ENCODE results near the gene NEUROG2. TPM values are rescaled to one million over a fixed set of nuclear protein-coding genes. Genes with fewer than 3 reads are reported as not detected.
"Not testable (repeated sequence)": the region's sequence is repeated elsewhere in the genome, so short reads cannot be mapped to it uniquely, and the experiment has no call there.

The NEUROG2 gene
- total RNA-seq, 1 donor from 2014 or later = not detected

DNA sequence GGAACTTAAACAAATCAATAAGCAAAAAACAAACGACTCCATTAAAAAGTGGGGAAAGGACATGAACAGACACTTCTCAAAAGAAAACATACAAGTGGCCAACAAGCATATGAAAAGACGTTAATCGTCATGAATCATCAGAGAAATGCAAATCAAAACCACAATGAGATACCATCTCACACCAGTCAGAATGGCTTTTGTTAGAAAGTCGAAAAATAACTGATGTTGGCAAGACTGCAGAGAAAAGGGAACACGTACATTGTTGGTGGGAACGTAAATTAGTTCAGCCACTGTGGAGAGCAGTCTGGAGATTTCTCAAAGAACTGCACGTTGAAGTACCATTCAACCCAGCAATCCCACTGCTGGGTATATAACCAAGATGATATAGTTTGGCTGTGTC lies 23.7 kb downstream of the NEUROG2 start:
- Histone ChIP-seq H3K27ac (no peak overlapping the region), H3K27me3 (ENCODE audit: low read depth) (no peaks in the 10 kb centered on the region), H3K9me3 (no peaks in the 10 kb centered on the region), H3K4me3 (no peak overlapping the region), H3K4me1 (no peaks in the 10 kb centered on the region), H3K36me3 (no peaks in the 10 kb centered on the region)
- TF ChIP-seq, protein P1, sequence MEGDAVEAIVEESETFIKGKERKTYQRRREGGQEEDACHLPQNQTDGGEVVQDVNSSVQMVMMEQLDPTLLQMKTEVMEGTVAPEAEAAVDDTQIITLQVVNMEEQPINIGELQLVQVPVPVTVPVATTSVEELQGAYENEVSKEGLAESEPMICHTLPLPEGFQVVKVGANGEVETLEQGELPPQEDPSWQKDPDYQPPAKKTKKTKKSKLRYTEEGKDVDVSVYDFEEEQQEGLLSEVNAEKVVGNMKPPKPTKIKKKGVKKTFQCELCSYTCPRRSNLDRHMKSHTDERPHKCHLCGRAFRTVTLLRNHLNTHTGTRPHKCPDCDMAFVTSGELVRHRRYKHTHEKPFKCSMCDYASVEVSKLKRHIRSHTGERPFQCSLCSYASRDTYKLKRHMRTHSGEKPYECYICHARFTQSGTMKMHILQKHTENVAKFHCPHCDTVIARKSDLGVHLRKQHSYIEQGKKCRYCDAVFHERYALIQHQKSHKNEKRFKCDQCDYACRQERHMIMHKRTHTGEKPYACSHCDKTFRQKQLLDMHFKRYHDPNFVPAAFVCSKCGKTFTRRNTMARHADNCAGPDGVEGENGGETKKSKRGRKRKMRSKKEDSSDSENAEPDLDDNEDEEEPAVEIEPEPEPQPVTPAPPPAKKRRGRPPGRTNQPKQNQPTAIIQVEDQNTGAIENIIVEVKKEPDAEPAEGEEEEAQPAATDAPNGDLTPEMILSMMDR (IDR thresholded peaks at IDR 0.05) = no peak
- intact Hi-C loops (cut with DNase I) = no loop called here
- no peak for ATAC-seq
- no peak for DNase-seq

DNA sequence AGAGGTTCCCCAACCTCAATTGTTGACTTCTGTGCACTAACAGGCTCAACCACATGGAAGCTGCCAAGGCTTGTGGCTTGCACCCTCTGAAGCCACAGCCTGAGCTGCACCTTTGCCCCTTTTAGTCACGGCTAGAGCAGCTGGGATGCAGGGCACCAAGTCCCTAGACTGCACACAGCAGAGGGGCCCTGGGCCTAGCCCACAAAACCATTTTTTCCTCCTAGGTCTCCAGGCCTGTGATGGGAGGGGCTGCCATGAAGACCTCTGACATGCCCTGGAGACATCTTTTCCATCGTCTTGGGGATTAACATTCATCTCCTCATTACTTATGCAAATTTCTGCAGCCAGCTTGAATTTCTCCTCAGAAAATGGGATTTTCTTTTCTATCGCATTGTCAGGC lies 25.2 kb downstream of the NEUROG2 start:
- intact Hi-C loops (cut with DNase I); DNase-seq; H3K9me3 ChIP-seq; H3K27me3 ChIP-seq (ENCODE audit: low read depth); H3K4me3 ChIP-seq; H3K27ac ChIP-seq; H3K36me3 ChIP-seq; H3K4me1 ChIP-seq; ATAC-seq: not testable (repeated sequence)

DNA sequence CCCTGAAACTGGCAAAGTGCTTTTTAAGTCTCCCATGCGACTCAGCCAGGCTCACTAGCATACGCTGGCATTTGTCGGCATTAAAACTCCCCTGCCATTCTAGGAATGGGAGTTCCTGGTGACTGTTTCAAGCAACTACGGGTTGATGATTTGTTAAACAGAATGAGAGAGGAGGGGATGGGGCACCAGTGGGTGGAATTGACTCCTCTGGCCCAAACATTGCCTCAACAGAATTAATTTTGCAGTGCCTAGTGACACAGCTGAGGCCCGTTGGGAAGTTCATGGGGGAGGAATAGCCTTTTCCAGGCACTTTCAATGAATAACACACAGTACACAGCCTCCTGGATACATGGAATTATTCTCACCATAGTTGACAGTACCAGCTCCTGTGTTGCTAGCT lies 30.1 kb downstream of the NEUROG2 start:
- H3K4me3 ChIP-seq = no peak overlapping the region
- H3K9me3 ChIP-seq = no peaks in the 10 kb centered on the region
- no peaks in the 10 kb centered on the region for H3K36me3 ChIP-seq
- intact Hi-C loops (cut with DNase I) = no loop called here
- TF ChIP-seq, protein P1 (IDR thresholded peaks at IDR 0.05) = no peak
- H3K4me1 ChIP-seq = no peaks in the 10 kb centered on the region
- no peaks in the 10 kb centered on the region for H3K27me3 ChIP-seq (ENCODE audit: low read depth)
- ATAC-seq = no peak
- no peak for DNase-seq
- H3K27ac ChIP-seq = no peak overlapping the region

DNA sequence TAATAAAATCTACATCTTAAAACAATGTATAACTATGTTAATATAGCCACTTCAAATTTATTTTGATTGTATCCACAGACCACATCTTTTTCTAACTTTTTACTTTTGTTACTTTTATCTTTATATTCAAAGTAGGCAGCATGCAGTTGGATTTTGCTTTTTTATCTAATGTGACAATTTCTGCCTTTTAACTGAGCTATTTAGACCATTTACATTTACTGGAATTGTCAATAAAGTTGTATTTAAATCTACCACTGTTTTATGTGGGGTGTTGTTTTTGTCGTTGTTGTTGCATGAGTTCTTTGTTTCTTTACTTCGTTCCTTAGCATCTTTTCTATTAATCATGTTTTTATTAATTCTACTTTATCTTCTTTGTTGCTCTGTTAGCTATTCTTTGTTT lies 42.0 kb downstream of the NEUROG2 start:
- intact Hi-C loops (cut with DNase I) = no loop called here
- Histone ChIP-seq H3K4me3 (no peak overlapping the region), H3K27me3 (ENCODE audit: low read depth) (no peaks in the 10 kb centered on the region), H3K9me3 (no peaks in the 10 kb centered on the region), H3K27ac (no peak overlapping the region), H3K4me1 (no peaks in the 10 kb centered on the region), H3K36me3 (no peaks in the 10 kb centered on the region)
- ATAC-seq (no peak), DNase-seq (no peak)
- TF ChIP-seq, protein P1 (IDR thresholded peaks at IDR 0.05) = no peak

DNA sequence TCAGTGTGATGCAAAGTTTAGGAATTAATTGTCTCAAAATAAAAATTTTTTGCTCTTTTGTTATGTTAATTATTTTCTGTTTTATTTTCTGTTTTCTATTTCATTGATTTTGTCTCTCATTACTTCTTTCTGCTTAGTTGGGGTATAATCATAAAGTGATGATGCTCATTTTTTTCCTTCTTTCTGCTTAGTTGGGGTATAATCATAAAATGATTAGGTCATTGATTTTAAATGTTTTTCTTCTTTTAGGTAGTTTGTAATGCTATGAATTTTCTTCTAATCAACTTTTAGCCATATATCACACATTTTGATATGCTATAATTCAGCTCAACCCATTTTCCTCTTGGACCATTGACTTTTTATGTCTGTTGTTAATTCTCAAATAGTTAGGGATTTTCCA lies 43.7 kb downstream of the NEUROG2 start:
- no peak for ATAC-seq
- Histone ChIP-seq H3K27ac (no peak overlapping the region), H3K4me3 (no peak overlapping the region), H3K4me1 (no peaks in the 10 kb centered on the region), H3K27me3 (ENCODE audit: low read depth) (no peaks in the 10 kb centered on the region), H3K9me3 (no peaks in the 10 kb centered on the region), H3K36me3 (no peaks in the 10 kb centered on the region)
- TF ChIP-seq, protein P1 (IDR thresholded peaks at IDR 0.05) = no peak
- intact Hi-C loops (cut with DNase I) = no loop called here
- DNase-seq = no peak

Other genes starting within 250 kb of the NEUROG2 start
- gene TIFA, start 230.3 kb downstream of the NEUROG2 start, total RNA-seq = 11.5 TPM
- 40.1 TPM for gene ALPK1, start 218.8 kb downstream of the NEUROG2 start, total RNA-seq
- 5.7 TPM for gene ZGRF1, start 120.7 kb upstream of the NEUROG2 start, total RNA-seq
- 38.0 TPM for gene LARP7, start 121.0 kb upstream of the NEUROG2 start, total RNA-seq

All from lower lobe of right lung (tissue), 2 donors.